Suppressor macrophage treated with lipopolysaccharide for 4 hours (primary cell): ENCODE results near the gene MAP3K14.

Experiments used
- DNase-seq: peaks from one replicate; pipeline ENCODE4 v3.0.0-alpha.2; 2020

MAP3K14 gene

DNA sequence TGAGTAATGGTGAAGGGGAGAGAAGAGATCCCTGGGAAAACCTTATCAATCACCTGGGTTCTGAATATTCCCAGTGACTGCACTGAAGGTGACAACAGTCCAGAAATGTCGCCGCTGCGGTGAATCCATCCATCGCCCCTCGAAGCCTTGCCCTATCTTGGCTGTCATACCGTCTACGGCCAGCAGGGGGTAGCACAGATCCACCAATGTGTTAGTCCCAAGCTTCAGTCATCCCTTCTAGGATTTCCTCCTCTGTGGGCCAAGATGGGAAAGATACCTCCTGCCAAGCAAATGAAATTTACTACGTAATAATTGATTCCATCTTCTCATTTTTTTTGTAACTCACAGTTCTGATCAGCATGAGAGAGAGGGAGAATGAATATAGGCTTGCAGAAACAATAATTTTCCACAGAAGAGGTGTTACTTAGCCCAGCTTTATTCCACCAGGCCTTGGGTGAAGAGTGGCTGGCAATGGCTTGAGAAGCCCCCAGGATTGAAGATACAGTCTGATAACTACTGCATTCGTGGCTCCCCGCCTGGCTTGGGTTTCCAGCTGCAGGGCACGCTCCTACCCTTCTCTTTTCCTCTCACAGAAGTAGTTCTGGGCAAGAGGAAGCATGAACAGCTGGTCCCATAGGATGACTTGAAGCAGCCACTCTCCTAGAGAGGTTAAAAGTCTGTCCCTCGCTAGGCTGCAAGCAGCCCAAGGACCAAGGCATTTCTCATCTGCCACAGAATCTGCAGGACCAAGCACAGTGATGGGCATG lies 97.7 kb downstream of the MAP3K14 start:
- DNase-seq, result peak; percentile 90
